HepG2 (cell line): ENCODE data around the gene TP73. TPM values are rescaled to one million over a fixed set of nuclear protein-coding genes. Genes with fewer than 3 reads are reported as not detected.

Experiments used
- ATF1 ChIP-seq: IDR thresholded peaks from 2 replicates; pipeline ENCODE4 v1.6.1; 2016; ENCODE audit warnings: mild to moderate bottlenecking, control low read depth
- ATM ChIP-seq: fragments of 450-650 bp; IDR thresholded peaks from 2 replicates; pipeline ENCODE4 v1.7.1; 2017; ENCODE audit warnings: mild to moderate bottlenecking, borderline replicate concordance
- CENPT ChIP-seq: sonication (generic); formaldehyde crosslinking; IDR thresholded peaks from 2 replicates; pipeline ENCODE4 v1.8.0; 2022; ENCODE audit warnings: low read depth, mild to moderate bottlenecking, moderate library complexity, missing genetic modification reagents
- DMAP1 ChIP-seq: IDR thresholded peaks from 2 replicates; pipeline ENCODE4 v1.6.1; 2016
- ELF1 ChIP-seq: sonication (generic); formaldehyde crosslinking; IDR thresholded peaks from 2 replicates; pipeline ENCODE4 v1.4.0; 2020; ENCODE audit warnings: missing genetic modification reagents
- ERF ChIP-seq: IDR thresholded peaks from 2 replicates; pipeline ENCODE4 v1.6.1; 2018; ENCODE audit warnings: missing biosample characterization, missing genetic modification reagents
- HMGXB4 ChIP-seq, 2 experiments: sonication (generic) in 1 of 2; formaldehyde crosslinking in 1 of 2; IDR thresholded peaks; 2 replicates each; pipeline versions ENCODE4 v1.4.0 to v1.6.1; 2018 to 2020; ENCODE audit warnings: missing genetic modification reagents in 2 of 2, borderline replicate concordance in 1 of 2, low read depth in 1 of 2, mild to moderate bottlenecking in 1 of 2, missing biosample characterization in 1 of 2
- KDM3A ChIP-seq: IDR thresholded peaks from 2 replicates; pipeline ENCODE4 v1.6.1; 2018; ENCODE audit warnings: low read depth, missing compliant biosample characterization
- KLF12 ChIP-seq: sonication (generic); formaldehyde crosslinking; IDR thresholded peaks from 2 replicates; pipeline ENCODE4 v1.4.0; 2020; ENCODE audit warnings: missing genetic modification reagents, borderline replicate concordance
- NCOA1 ChIP-seq: sonication (generic); formaldehyde crosslinking; IDR thresholded peaks from 2 replicates; pipeline ENCODE4 v1.9.0; 2021; ENCODE audit warnings: missing genetic modification reagents
- NFYB ChIP-seq: sonication (generic); formaldehyde crosslinking; IDR thresholded peaks from 2 replicates; pipeline ENCODE4 v1.4.0; 2020; ENCODE audit warnings: missing genetic modification reagents
- PLRG1 ChIP-seq: fragments of 450-650 bp; conservative IDR thresholded peaks from 2 replicates; pipeline ENCODE4 v1.6.1; 2016
- POLR2A ChIP-seq, 2 experiments: IDR thresholded peaks; 2 replicates each; pipeline ENCODE4 v1.6.1; 2011; ENCODE audit warnings: low read depth in 2 of 2, low read length in 2 of 2, mild to moderate bottlenecking in 1 of 2, moderate library complexity in 1 of 2; ENCODE audit not compliant: insufficient read depth in 1 of 2
- RBM39 ChIP-seq: fragments of 200-400 bp; formaldehyde crosslinking; IDR thresholded peaks from one replicate; pipeline ENCODE4 v1.6.1; 2018; ENCODE audit warnings: antibody characterized with exemption, mild to moderate bottlenecking, low read depth, low read length; ENCODE audit not compliant: poor library complexity, severe bottlenecking
- REPIN1 ChIP-seq: sonication (generic); formaldehyde crosslinking; IDR thresholded peaks from 2 replicates; pipeline ENCODE4 v1.8.0; 2022; ENCODE audit warnings: missing genetic modification reagents, low read depth, mild to moderate bottlenecking, borderline replicate concordance
- RXRA ChIP-seq: sonication (generic); formaldehyde crosslinking; IDR thresholded peaks from 2 replicates; pipeline ENCODE4 v1.5.1; 2020; ENCODE audit warnings: missing genetic modification reagents
- SRSF4 ChIP-seq: fragments of 200-400 bp; formaldehyde crosslinking; IDR thresholded peaks from one replicate; pipeline ENCODE4 v1.6.1; 2018; ENCODE audit warnings: mild to moderate bottlenecking, low read depth, low read length, moderate library complexity; ENCODE audit not compliant: poor library complexity, severe bottlenecking
- THAP8 ChIP-seq: sonication (generic); formaldehyde crosslinking; IDR thresholded peaks from 2 replicates; pipeline ENCODE4 v1.5.1; 2020; ENCODE audit warnings: missing genetic modification reagents, mild to moderate bottlenecking, borderline replicate concordance
- ZFP1 ChIP-seq: IDR thresholded peaks from 2 replicates; pipeline ENCODE4 v1.6.1; 2016
- ZFP36L1 ChIP-seq: sonication (generic); formaldehyde crosslinking; IDR thresholded peaks from 2 replicates; pipeline ENCODE4 v1.8.0; 2022; ENCODE audit warnings: mild to moderate bottlenecking, missing genetic modification reagents, moderate library complexity
- ZFP41 ChIP-seq: sonication (generic); formaldehyde crosslinking; IDR thresholded peaks from 2 replicates; pipeline ENCODE4 v1.4.0; 2020; ENCODE audit warnings: mild to moderate bottlenecking, missing genetic modification reagents, borderline replicate concordance
- ZFX ChIP-seq: sonication (generic); formaldehyde crosslinking; IDR thresholded peaks from 2 replicates; pipeline ENCODE4 v1.4.0; 2020; ENCODE audit warnings: mild to moderate bottlenecking, low read depth, missing genetic modification reagents, moderate library complexity
- ZNF275 ChIP-seq: sonication (generic); formaldehyde crosslinking; IDR thresholded peaks from 2 replicates; pipeline ENCODE4 v1.8.0; 2022; ENCODE audit warnings: missing genetic modification reagents, mild to moderate bottlenecking, inconsistent platforms, borderline replicate concordance
- ZNF672 ChIP-seq: sonication (generic); formaldehyde crosslinking; IDR thresholded peaks from 2 replicates; pipeline ENCODE4 v1.8.1; 2022; ENCODE audit warnings: missing genetic modification reagents
- ZNF775 ChIP-seq: sonication (generic); formaldehyde crosslinking; IDR thresholded peaks from 2 replicates; pipeline ENCODE4 v1.4.0; 2020; ENCODE audit warnings: missing genetic modification reagents, mild to moderate bottlenecking, moderate library complexity, borderline replicate concordance
- ZSCAN20 ChIP-seq: sonication (generic); formaldehyde crosslinking; IDR thresholded peaks from 2 replicates; pipeline ENCODE4 v1.4.0; 2020; ENCODE audit warnings: missing genetic modification reagents, mild to moderate bottlenecking, borderline replicate concordance
- ZSCAN9 ChIP-seq: IDR thresholded peaks from 2 replicates; pipeline ENCODE4 v1.6.1; 2016; ENCODE audit warnings: borderline replicate concordance
- polyA plus RNA-seq, 8 experiments: library from polyadenylated mRNA; depleted of rRNA in 3 of 8; stranded (reverse) in 7 of 8; unstranded in 1 of 8; fragments of >200 nt; fragmentation: Illumina TruSeq in 4 of 8; extraction: Trizol in 4 of 8; gene quantifications; 2 replicates each; pipeline versions ENCODE4 v1.2.1 to v1.2.3, GENCODE V29; 2011 to 2016; ENCODE audit warnings: low read depth in 4 of 8, missing spikeins in 1 of 8, mixed read lengths in 1 of 8; ENCODE audit not compliant: insufficient read depth in 1 of 8
- total RNA-seq, 5 experiments: library from RNA; depleted of rRNA; stranded (reverse); fragments of >200 nt; fragmentation: Illumina TruSeq; extraction: Trizol; gene quantifications; 2 replicates each; pipeline ENCODE4 v1.2.3, GENCODE V29; 2016; ENCODE audit warnings: low read depth in 1 of 5
- TF ChIP-seq, protein P1 (sequence below): sonication (generic); formaldehyde crosslinking; conservative IDR thresholded peaks from 2 replicates; pipeline ENCODE4 v1.4.0; 2020; ENCODE audit warnings: missing genetic modification reagents

TP73 gene
- total and polyA plus RNA-seq, 2 of the 13 experiments (the other 11 are each of a cell fraction or from before 2014, with no cell fraction given), result 0.49 to 1.1 TPM

DNA sequence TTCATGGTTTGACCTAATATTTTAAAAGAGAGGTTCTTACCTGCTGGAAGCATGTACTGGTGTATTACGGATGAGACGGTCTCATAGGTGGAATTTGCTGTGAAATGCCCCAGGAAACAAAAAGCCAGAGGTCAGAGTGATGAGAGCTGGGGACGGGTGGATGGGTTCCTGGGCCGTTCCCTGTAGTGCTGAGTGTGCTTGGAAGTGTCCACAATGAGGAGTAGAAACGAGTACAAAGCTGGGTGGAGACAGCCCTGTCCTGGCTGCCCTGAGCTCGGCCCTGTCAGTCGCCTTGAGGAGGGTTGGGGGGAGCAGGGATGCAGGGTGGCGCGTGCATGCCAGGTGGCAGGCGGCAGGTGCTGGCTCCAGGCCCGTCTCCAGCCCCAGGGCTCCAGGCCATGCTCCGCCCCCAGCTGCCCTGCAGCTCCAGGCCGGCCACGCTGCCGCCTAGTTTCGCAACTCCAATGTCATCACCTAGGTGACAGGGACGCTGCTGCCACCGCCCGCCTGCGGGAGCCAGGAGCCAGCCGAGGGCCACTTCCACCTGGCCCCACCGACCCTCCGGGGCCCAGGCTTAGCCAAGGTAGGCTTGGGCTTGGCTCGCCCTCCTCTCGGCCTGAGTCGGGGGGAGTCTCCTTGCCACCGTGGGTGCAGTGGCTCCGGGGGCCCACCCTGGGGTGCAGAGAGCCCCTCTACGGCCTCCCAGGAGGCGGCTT lies 16.4 kb downstream of the TP73 start (continued):
- TF ChIP-seq SRSF4 (no peak), CENPT (CRISPR knock-in tag) (no peak), ZFX (CRISPR knock-in tag) (peak; percentile 87), ERF (CRISPR knock-in tag) (peak; percentile 57; the same call in 1 of the 2 replicates), RBM39 (no peak), ZFP1 (no peak), PLRG1 (no peak), REPIN1 (peak; percentile 63; the same call in 1 of the 2 replicates), ZSCAN9 (peak; percentile 23; the same call in 1 of the 2 replicates), ATF1 (CRISPR knock-in tag) (no peak), ELF1 (CRISPR knock-in tag) (no peak; the same call in 1 of the 2 replicates), ZNF775 (CRISPR knock-in tag) (no peak), DMAP1 (CRISPR knock-in tag) (peak; percentile 36; the same call in 1 of the 2 replicates), RXRA (CRISPR knock-in tag) (peak; percentile 87), ATM (no peak), NFYB (CRISPR knock-in tag) (0 out of 2 replicates have a peak, but pooled peaks have one; percentile 20), HMGXB4 (CRISPR knock-in tag; IDR thresholded peaks at IDR 0.05; ENCODE audit: borderline replicate concordance in 1 of 2, low read depth in 1 of 2) (0 out of 4 replicates have a peak, but pooled peaks of 1 of the 2 experiments have one; percentile 46), KDM3A (CRISPR knock-in tag) (0 out of 2 replicates have a peak, but pooled peaks have one; percentile 49), ZFP36L1 (CRISPR knock-in tag) (no peak), KLF12 (CRISPR knock-in tag) (0 out of 2 replicates have a peak, but pooled peaks have one; percentile 30), POLR2A (IDR thresholded peaks at IDR 0.05; ENCODE audit: insufficient read depth in 1 of 2, low read depth in 2 of 2, low read length in 2 of 2) (no peak), ZFP41 (no peak), ZNF672 (CRISPR knock-in tag) (no peak), ZSCAN20 (CRISPR knock-in tag) (no peak), THAP8 (CRISPR knock-in tag) (no peak), NCOA1 (CRISPR knock-in tag) (no peak), ZNF275 (no peak)
- TF ChIP-seq, protein P1, sequence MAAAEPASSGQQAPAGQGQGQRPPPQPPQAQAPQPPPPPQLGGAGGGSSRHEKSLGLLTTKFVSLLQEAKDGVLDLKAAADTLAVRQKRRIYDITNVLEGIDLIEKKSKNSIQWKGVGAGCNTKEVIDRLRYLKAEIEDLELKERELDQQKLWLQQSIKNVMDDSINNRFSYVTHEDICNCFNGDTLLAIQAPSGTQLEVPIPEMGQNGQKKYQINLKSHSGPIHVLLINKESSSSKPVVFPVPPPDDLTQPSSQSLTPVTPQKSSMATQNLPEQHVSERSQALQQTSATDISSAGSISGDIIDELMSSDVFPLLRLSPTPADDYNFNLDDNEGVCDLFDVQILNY (CRISPR knock-in tag), result no peak
